ENCODE results near the gene RNF167. TPM values are rescaled to one million over a fixed set of nuclear protein-coding genes. Genes with fewer than 3 reads are reported as not detected.

Gene RNF167
- total and polyA plus RNA-seq, 2 of the 13 experiments (the other 11 are each of a cell fraction or from before 2014, with no cell fraction given), result 44.1 to 45.4 TPM

GRCh38 chr17:4949321-4950074, 9.4 kb downstream of the RNF167 start (continued):
- no peak for TF ChIP-seq CREB3 (CRISPR knock-in tag; IDR thresholded peaks at IDR 0.05)
- no peak for TF ChIP-seq ONECUT2 (CRISPR knock-in tag; IDR thresholded peaks at IDR 0.05)
- TF ChIP-seq SRSF4 (IDR thresholded peaks at IDR 0.05; ENCODE audit: low read depth, low read length, poor library complexity, severe bottlenecking), result no peak
- TF ChIP-seq MTF1 (CRISPR knock-in tag; IDR thresholded peaks at IDR 0.05), result no peak
- TF ChIP-seq FLYWCH1 (CRISPR knock-in tag; IDR thresholded peaks at IDR 0.05), result no peak
- TF ChIP-seq ZBTB20 (CRISPR knock-in tag; IDR thresholded peaks at IDR 0.05; ENCODE audit: borderline replicate concordance, low read depth), result no peak
- no peak for TF ChIP-seq CEBPZ (IDR thresholded peaks at IDR 0.05; ENCODE audit: low read length)
- TF ChIP-seq TOE1 (CRISPR knock-in tag; IDR thresholded peaks at IDR 0.05), result no peak
- TF ChIP-seq TFE3 (CRISPR knock-in tag; IDR thresholded peaks at IDR 0.05), result no peak; the same call in 1 of the 2 replicates
- no peak for TF ChIP-seq RBM39 (IDR thresholded peaks at IDR 0.05; ENCODE audit: low read depth, low read length, poor library complexity, severe bottlenecking)

Data from HepG2 (cell line).